OCI-LY1 (cell line): Measurements from ENCODE around the gene UTS2R.
A peak's percentile ranks its signal among the peaks of the same experiment; 100 is the strongest.
"Not testable (repeated sequence)": the region's sequence is repeated elsewhere in the genome, so short reads cannot be mapped to it uniquely, and the experiment has no call there.

ENCODE experiments used
- H2AFZ ChIP-seq: fragments of 200-600 bp; sonication (generic), shearing (Covaris generic); 2 replicates; pipeline ENCODE4 v1.6.0; 2014; ENCODE audit warnings: antibody characterized with exemption, mild to moderate bottlenecking, low read length
- H3F3A ChIP-seq: fragments of 200-600 bp; sonication (generic), shearing (Covaris generic); 2 replicates; pipeline ENCODE4 v1.6.0; 2014; ENCODE audit warnings: mild to moderate bottlenecking, antibody characterized with exemption, low read length, moderate library complexity; ENCODE audit not compliant: insufficient read depth
- H3K27ac ChIP-seq: fragments of 200-600 bp; sonication (generic); 2 replicates; pipeline ENCODE4 v1.5.1; 2014; ENCODE audit warnings: low read length, mixed run types, mild to moderate bottlenecking, low read depth; ENCODE audit not compliant: poor library complexity, severe bottlenecking
- H3K27me3 ChIP-seq: fragments of 200-600 bp; sonication (generic); 2 replicates; pipeline ENCODE4 v1.6.0; 2014; ENCODE audit warnings: antibody characterized with exemption, mild to moderate bottlenecking, low read length, moderate library complexity; ENCODE audit not compliant: insufficient read depth
- H3K36me3 ChIP-seq: fragments of 200-600 bp; sonication (generic); 2 replicates; pipeline ENCODE4 v1.6.1; 2014; ENCODE audit warnings: mild to moderate bottlenecking, antibody characterized with exemption, low read length, moderate library complexity, mixed read lengths; ENCODE audit not compliant: insufficient read depth
- H3K4me1 ChIP-seq: fragments of 200-600 bp; sonication (generic); 2 replicates; pipeline ENCODE4 v1.5.1; 2014; ENCODE audit warnings: mild to moderate bottlenecking, low read length, moderate library complexity; ENCODE audit not compliant: insufficient read depth, severe bottlenecking
- H3K4me2 ChIP-seq: fragments of 200-600 bp; sonication (generic), shearing (Covaris generic); 2 replicates; pipeline ENCODE4 v1.6.1; 2014; ENCODE audit warnings: low read length
- H3K4me3 ChIP-seq: fragments of 200-600 bp; sonication (generic); 2 replicates; pipeline ENCODE4 v1.5.1; 2014; ENCODE audit warnings: low read length, low read depth, mild to moderate bottlenecking, mixed read lengths; ENCODE audit not compliant: poor library complexity, severe bottlenecking
- H3K79me2 ChIP-seq: fragments of 200-600 bp; shearing (Covaris generic); 2 replicates; pipeline ENCODE4 v1.6.1; 2016; ENCODE audit warnings: mixed run types, low read length, mixed read lengths; ENCODE audit not compliant: insufficient read depth
- H3K9ac ChIP-seq: fragments of 200-600 bp; sonication (generic), shearing (Covaris generic); 2 replicates; pipeline ENCODE4 v1.6.1; 2014; ENCODE audit warnings: mild to moderate bottlenecking, low read length, mixed read lengths
- H3K9me2 ChIP-seq: fragments of 200-600 bp; sonication (generic), shearing (Covaris generic); 2 replicates; pipeline ENCODE4 v1.6.1; 2014; ENCODE audit warnings: low read depth, mild to moderate bottlenecking, low read length, mixed read lengths
- H3K9me3 ChIP-seq: fragments of 200-600 bp; shearing (Covaris generic); 2 replicates; pipeline ENCODE4 v1.6.1; 2014; ENCODE audit warnings: low read length, mixed read lengths
- H4K20me1 ChIP-seq: fragments of 200-600 bp; sonication (generic), shearing (Covaris generic); 2 replicates; pipeline ENCODE4 v1.6.0; 2016; ENCODE audit warnings: mild to moderate bottlenecking, low read length; ENCODE audit not compliant: insufficient read depth
- EZH2 ChIP-seq: fragments of 200-600 bp; sonication (generic), shearing (Covaris generic); IDR thresholded peaks from 2 replicates; pipeline ENCODE4 v1.8.0; 2017; ENCODE audit warnings: borderline replicate concordance, mixed run types, mild to moderate bottlenecking, antibody characterized with exemption, low read length, moderate library complexity, mixed read lengths
- TF ChIP-seq, protein P1 (sequence below): fragments of 200-600 bp; sonication (generic), shearing (Covaris generic); IDR thresholded peaks from 2 replicates; pipeline ENCODE4 v1.5.1; 2017; ENCODE audit warnings: mild to moderate bottlenecking, antibody characterized with exemption, low read length, moderate library complexity, mixed read lengths

UTS2R gene

DNA sequence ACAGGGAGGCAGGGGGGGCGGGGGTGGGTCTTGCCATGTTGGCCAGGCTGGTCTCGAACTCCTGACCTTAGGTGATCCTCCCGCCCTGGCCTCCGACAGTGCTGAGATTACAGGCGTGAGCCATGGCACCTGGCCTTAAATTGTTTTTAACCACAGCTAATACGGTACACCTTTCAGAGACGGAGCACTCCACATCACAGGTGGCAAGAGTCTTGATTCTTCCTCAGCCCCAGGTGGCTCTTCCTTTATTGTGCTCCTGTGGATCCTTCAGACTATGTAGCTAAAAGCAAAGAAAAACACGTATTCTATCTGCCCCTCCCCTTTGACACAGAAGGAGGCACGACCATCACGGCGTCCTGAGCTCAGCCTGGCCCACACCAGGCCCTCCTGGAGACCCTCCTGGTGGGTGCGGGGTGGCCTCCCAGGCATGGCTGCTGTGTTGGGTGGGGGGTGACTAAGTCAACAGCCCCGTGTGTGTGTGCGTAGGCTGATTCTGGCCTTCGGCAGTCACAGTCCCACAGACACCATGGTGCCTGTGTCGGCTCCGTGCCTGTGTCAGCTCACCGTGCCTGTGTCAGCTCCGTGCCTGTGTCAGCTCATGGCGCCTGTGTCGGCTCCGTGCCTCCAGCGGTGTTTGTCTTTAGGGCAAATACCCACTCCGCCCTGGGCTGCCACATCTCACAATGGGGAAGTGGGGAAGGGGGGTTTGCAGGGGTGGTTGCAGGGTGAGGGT, 27.2 kb upstream of the UTS2R start:
- no peaks in the 10 kb centered on the region for H3K79me2 ChIP-seq
- no peaks in the 10 kb centered on the region for H3K9me3 ChIP-seq
- H3K27ac ChIP-seq = no peak overlapping the region
- H3K36me3 ChIP-seq = no peaks in the 10 kb centered on the region; the same call in 1 of the 2 replicates
- TF ChIP-seq EZH2 = no peak
- TF ChIP-seq, protein P1, sequence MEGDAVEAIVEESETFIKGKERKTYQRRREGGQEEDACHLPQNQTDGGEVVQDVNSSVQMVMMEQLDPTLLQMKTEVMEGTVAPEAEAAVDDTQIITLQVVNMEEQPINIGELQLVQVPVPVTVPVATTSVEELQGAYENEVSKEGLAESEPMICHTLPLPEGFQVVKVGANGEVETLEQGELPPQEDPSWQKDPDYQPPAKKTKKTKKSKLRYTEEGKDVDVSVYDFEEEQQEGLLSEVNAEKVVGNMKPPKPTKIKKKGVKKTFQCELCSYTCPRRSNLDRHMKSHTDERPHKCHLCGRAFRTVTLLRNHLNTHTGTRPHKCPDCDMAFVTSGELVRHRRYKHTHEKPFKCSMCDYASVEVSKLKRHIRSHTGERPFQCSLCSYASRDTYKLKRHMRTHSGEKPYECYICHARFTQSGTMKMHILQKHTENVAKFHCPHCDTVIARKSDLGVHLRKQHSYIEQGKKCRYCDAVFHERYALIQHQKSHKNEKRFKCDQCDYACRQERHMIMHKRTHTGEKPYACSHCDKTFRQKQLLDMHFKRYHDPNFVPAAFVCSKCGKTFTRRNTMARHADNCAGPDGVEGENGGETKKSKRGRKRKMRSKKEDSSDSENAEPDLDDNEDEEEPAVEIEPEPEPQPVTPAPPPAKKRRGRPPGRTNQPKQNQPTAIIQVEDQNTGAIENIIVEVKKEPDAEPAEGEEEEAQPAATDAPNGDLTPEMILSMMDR = no peak
- H3K9ac ChIP-seq = no peak overlapping the region
- H3K4me2 ChIP-seq = no peak overlapping the region
- peaks cover 9% of the 10 kb centered on the region for H3K4me1 ChIP-seq
- H3K4me3 ChIP-seq = no peak overlapping the region
- peaks cover 7% of the 10 kb centered on the region; the same call in 1 of the 2 replicates for H3K27me3 ChIP-seq
- no peaks in the 10 kb centered on the region for H4K20me1 ChIP-seq
- H3F3A ChIP-seq = no peaks in the 10 kb centered on the region; the same call in 1 of the 2 replicates
- no peak overlapping the region for H2AFZ ChIP-seq
- H3K9me2 ChIP-seq = no peaks in the 10 kb centered on the region

DNA sequence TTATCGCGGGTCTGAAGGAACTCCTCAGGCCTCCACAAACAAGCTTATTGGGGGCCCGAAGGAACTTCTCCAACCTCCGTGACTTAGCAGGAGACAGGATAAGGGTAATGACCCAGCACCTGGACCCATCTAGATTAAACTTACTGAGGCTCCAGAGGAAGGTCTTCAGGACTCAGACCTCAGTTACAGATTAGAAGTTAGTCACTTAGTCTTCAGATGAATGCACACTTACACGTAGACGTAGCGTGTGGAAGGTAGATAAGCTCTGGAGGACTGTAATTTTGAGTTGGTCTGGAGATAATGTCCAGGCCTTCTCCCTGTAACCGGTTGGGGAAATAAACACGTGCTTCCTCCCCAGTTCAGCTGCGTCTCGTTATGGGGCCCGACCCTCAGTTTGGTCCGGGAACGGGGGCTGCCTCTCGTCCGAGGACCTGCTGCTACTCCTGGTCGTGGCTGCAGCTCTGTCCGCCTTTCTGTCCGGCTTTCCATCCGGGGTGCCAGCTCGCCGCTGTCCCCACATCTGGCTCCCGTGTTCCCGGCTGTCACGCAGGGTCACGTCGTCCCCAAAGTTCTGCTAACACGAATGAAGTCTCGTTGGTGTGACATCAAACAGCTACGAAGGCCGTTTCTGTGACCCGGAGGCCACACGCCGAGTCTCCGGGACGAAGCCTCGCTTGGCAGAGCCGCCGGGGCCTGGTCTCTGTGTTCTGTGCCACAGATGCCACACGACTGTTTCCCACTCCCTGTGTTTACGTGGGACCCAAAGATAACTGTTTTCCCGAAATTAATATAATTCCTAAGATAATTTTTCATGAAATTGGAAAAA, 26.2 kb upstream of the UTS2R start:
- no peak overlapping the region for H2AFZ ChIP-seq
- TF ChIP-seq, protein P1 = no peak
- TF ChIP-seq EZH2 = no peak
- no peaks in the 10 kb centered on the region for H3K9me2 ChIP-seq
- H3K4me3 ChIP-seq = no peak overlapping the region
- H3F3A ChIP-seq = no peaks in the 10 kb centered on the region; the same call in 1 of the 2 replicates
- H3K36me3 ChIP-seq = no peaks in the 10 kb centered on the region; the same call in 1 of the 2 replicates
- H3K9me3 ChIP-seq = no peaks in the 10 kb centered on the region
- H4K20me1 ChIP-seq = no peaks in the 10 kb centered on the region
- H3K4me2 ChIP-seq = no peak overlapping the region
- no peak overlapping the region for H3K9ac ChIP-seq
- no peaks in the 10 kb centered on the region for H3K79me2 ChIP-seq
- H3K27ac ChIP-seq = no peak overlapping the region
- H3K4me1 ChIP-seq = peaks cover 18% of the 10 kb centered on the region
- H3K27me3 ChIP-seq = peaks cover 7% of the 10 kb centered on the region; the same call in 1 of the 2 replicates

DNA sequence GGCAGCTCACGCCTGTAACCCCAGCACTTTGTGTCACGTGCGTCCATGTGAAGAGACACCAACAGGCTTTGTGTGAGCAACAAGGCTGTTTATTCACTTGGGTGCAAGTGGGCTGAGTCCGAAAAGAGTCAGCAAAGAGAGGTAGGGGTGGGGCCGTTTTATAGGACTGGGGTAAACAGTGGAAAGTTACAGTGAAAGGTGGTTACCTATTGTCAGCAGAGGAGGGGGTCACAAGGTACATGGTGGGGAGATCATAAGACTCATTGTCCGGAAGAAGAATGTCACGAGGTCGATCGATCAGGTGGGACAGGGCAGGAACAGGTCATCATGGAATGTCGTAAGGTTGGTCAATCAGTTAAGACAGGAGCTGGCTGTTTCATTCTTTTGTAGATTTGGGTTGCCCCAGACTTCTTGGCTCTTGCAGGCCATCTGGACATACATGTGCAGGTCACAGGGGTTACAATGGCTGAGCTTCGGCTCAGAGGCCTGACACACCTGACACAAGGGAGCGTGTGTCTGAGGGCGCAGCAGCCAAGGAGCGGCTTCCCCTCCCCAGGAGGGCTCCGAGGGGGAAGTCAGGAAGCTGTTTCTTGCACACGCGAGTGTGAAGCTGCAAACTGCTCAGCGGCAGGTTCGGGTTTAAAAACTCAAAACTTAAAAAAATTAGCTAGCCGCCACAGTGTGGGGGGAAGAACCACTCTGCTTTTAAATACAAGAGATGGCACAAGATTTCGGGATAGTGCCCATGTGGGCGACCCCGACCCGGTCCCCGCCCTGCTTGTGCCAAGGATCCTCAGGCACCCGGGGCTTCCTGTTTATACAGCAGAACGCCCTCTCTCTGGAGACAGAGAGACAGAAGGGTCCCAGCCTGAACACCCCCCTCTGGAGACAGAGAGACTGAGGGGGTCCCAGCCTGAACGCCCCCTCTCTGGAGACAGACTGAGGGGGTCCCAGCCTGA, 24.9 kb upstream of the UTS2R start:
- Histone ChIP-seq H3K27me3 (peaks cover 7% of the 10 kb centered on the region; the same call in 1 of the 2 replicates), H3K27ac (no peak overlapping the region), H3K36me3 (no peaks in the 10 kb centered on the region), H3F3A (no peaks in the 10 kb centered on the region; the same call in 1 of the 2 replicates), H4K20me1 (no peaks in the 10 kb centered on the region), H3K9me3 (no peaks in the 10 kb centered on the region), H3K79me2 (no peaks in the 10 kb centered on the region), H3K4me2 (peak overlapping the region; percentile 14; the same call in 1 of the 2 replicates), H3K4me1 (peaks cover 30% of the 10 kb centered on the region), H3K4me3 (no peak overlapping the region), H2AFZ (no peak overlapping the region), H3K9me2 (no peaks in the 10 kb centered on the region), H3K9ac (no peak overlapping the region)
- TF ChIP-seq, protein P1 = no peak
- no peak for TF ChIP-seq EZH2

DNA sequence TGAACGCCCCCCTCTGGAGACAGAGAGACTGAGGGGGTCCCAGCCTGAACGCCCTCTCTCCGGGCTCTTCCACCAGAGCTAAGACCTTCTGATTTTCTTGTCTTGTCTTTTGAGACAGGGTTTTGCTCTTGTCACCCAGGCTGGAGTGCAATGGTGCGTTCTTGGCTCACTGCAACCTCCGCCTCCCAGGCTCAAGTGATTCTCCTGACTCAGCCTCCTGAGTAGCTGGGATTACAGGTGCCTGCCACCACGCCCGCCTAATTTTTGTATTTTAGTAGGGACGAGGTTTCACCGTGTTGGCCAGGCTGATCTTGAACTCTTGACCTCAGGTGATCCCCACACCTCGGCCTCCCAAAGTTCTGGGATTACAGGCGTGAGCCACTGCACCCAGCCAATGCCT, 23.6 kb upstream of the UTS2R start:
- H3K9me3 ChIP-seq, H3K79me2 ChIP-seq, H3K27ac ChIP-seq, H2AFZ ChIP-seq, H3K9me2 ChIP-seq, H3K36me3 ChIP-seq, H3K9ac ChIP-seq, H3K4me3 ChIP-seq, H3K4me2 ChIP-seq, H3K27me3 ChIP-seq, H3F3A ChIP-seq, H4K20me1 ChIP-seq: not testable (repeated sequence)
- peaks cover 36% of the 10 kb centered on the region for H3K4me1 ChIP-seq
